Activated naive CD8-positive, alpha-beta T cell (primary cell): Measurements from ENCODE around the gene LYPD1.

Experiments
- H3K27ac Mint-ChIP-seq: one replicate; pipeline ENCODE4 v1.8.0; 2021; ENCODE audit warnings: mixed read lengths
- H3K27me3 Mint-ChIP-seq: one replicate; pipeline ENCODE4 v1.8.0; 2021; ENCODE audit warnings: mixed read lengths
- H3K36me3 Mint-ChIP-seq: one replicate; pipeline ENCODE4 v1.8.0; 2021; ENCODE audit warnings: mixed read lengths
- H3K4me1 Mint-ChIP-seq: one replicate; pipeline ENCODE4 v1.8.0; 2021; ENCODE audit warnings: low read depth, mixed read lengths
- H3K4me3 Mint-ChIP-seq: one replicate; pipeline ENCODE4 v1.8.0; 2021; ENCODE audit warnings: mild to moderate bottlenecking, mixed read lengths
- H3K9me3 Mint-ChIP-seq: one replicate; pipeline ENCODE4 v1.8.0; 2021; ENCODE audit warnings: low read depth, mixed read lengths

The LYPD1 gene

GRCh38 chr2:132599556-132599955 lies 70.4 kb downstream of the LYPD1 start:
- Mint-ChIP-seq H3K27ac (no peak overlapping the region), H3K27me3 (peaks cover 2% of the 10 kb centered on the region), H3K4me1 (no peaks in the 10 kb centered on the region), H3K36me3 (no peaks in the 10 kb centered on the region), H3K9me3 (peaks cover 4% of the 10 kb centered on the region), H3K4me3 (no peak overlapping the region)

GRCh38 chr2:132598536-132598935 lies 71.5 kb downstream of the LYPD1 start:
- H3K27ac Mint-ChIP-seq, result no peak overlapping the region
- H3K27me3 Mint-ChIP-seq, result peaks cover 2% of the 10 kb centered on the region
- peaks cover 4% of the 10 kb centered on the region for H3K9me3 Mint-ChIP-seq
- H3K4me1 Mint-ChIP-seq, result no peaks in the 10 kb centered on the region
- no peak overlapping the region for H3K4me3 Mint-ChIP-seq
- H3K36me3 Mint-ChIP-seq, result no peaks in the 10 kb centered on the region

- peaks cover 4% of the 10 kb centered on the region for H3K9me3 Mint-ChIP-seq
- peaks cover 2% of the 10 kb centered on the region for H3K27me3 Mint-ChIP-seq
- H3K36me3 Mint-ChIP-seq, result no peaks in the 10 kb centered on the region
- H3K27ac Mint-ChIP-seq, result no peak overlapping the region
- no peaks in the 10 kb centered on the region for H3K4me1 Mint-ChIP-seq
- H3K4me3 Mint-ChIP-seq, result no peak overlapping the region
Measured at GRCh38 chr2:132597831-132598230, 72.2 kb downstream of the LYPD1 start.

- H3K27me3 Mint-ChIP-seq, result peaks cover 2% of the 10 kb centered on the region
- H3K9me3 Mint-ChIP-seq, result peaks cover 4% of the 10 kb centered on the region
- H3K36me3 Mint-ChIP-seq, result no peaks in the 10 kb centered on the region
- no peak overlapping the region for H3K27ac Mint-ChIP-seq
- H3K4me1 Mint-ChIP-seq, result no peaks in the 10 kb centered on the region
- H3K4me3 Mint-ChIP-seq, result no peak overlapping the region
Measured at GRCh38 chr2:132597166-132597565, 72.8 kb downstream of the LYPD1 start.

GRCh38 chr2:132595693-132596092 lies 74.3 kb downstream of the LYPD1 start:
- Mint-ChIP-seq H3K27ac (no peak overlapping the region), H3K4me1 (no peaks in the 10 kb centered on the region), H3K27me3 (peaks cover 2% of the 10 kb centered on the region), H3K9me3 (peaks cover 4% of the 10 kb centered on the region), H3K4me3 (no peak overlapping the region), H3K36me3 (no peaks in the 10 kb centered on the region)

GRCh38 chr2:132595186-132595585 lies 74.8 kb downstream of the LYPD1 start:
- Mint-ChIP-seq H3K4me3 (no peak overlapping the region), H3K27ac (no peak overlapping the region), H3K9me3 (peaks cover 2% of the 10 kb centered on the region)

More at GRCh38 chr2:132595186-132595585, 74.8 kb downstream of the LYPD1 start:
- H3K36me3 Mint-ChIP-seq, result no peaks in the 10 kb centered on the region
- H3K4me1 Mint-ChIP-seq, result no peaks in the 10 kb centered on the region
- H3K27me3 Mint-ChIP-seq, result peaks cover 2% of the 10 kb centered on the region
